ENCODE measurements around the gene NCOA7. TPM values are rescaled to one million over a fixed set of nuclear protein-coding genes. Genes with fewer than 3 reads are reported as not detected.

The NCOA7 gene
- total and polyA plus RNA-seq, 2 of the 8 experiments (the other 6 are each of a cell fraction or from before 2014, with no cell fraction given), result 2.6 to 10.7 TPM

- TF ChIP-seq, protein P1, sequence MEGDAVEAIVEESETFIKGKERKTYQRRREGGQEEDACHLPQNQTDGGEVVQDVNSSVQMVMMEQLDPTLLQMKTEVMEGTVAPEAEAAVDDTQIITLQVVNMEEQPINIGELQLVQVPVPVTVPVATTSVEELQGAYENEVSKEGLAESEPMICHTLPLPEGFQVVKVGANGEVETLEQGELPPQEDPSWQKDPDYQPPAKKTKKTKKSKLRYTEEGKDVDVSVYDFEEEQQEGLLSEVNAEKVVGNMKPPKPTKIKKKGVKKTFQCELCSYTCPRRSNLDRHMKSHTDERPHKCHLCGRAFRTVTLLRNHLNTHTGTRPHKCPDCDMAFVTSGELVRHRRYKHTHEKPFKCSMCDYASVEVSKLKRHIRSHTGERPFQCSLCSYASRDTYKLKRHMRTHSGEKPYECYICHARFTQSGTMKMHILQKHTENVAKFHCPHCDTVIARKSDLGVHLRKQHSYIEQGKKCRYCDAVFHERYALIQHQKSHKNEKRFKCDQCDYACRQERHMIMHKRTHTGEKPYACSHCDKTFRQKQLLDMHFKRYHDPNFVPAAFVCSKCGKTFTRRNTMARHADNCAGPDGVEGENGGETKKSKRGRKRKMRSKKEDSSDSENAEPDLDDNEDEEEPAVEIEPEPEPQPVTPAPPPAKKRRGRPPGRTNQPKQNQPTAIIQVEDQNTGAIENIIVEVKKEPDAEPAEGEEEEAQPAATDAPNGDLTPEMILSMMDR (IDR thresholded peaks at IDR 0.05; ENCODE audit: control extremely low read depth in 1 of 3, insufficient read depth in 1 of 3, low read depth in 1 of 3, low read length in 3 of 3), result peak; percentile 81 to 84 (median 83)
Measured at GRCh38 chr6:125953502-125953875, 162.7 kb downstream of the NCOA7 start (continued).
